Liver (tissue), 9 donors: ENCODE measurements around the gene NFKB1. TPM values are rescaled to one million over a fixed set of nuclear protein-coding genes. Genes with fewer than 3 reads are reported as not detected.

Source experiments
- DNase-seq: peaks from one replicate; pipeline ENCODE4 v3.0.0-alpha.2; 2017; ENCODE audit warnings: low spot score
- H3K27ac ChIP-seq, 2 donors: one replicate each; pipeline ENCODE4 v1.7.0; 2013; ENCODE audit warnings: inconsistent platforms in 2 of 2, low read length in 2 of 2, control low read depth in 1 of 2, low read depth in 1 of 2, mild to moderate bottlenecking in 1 of 2
- H3K27me3 ChIP-seq, 4 donors: one replicate each; pipeline versions ENCODE4 v1.6.1 to v1.7.0; 2013; ENCODE audit warnings: low read length in 3 of 4, inconsistent platforms in 1 of 4, mild to moderate bottlenecking in 1 of 4, moderate library complexity in 1 of 4; ENCODE audit not compliant: control insufficient read depth in 4 of 4, insufficient read depth in 4 of 4
- H3K36me3 ChIP-seq, 4 donors: one replicate each; pipeline versions ENCODE4 v1.6.1 to v1.7.0; 2013; ENCODE audit warnings: low read length in 3 of 4, mild to moderate bottlenecking in 3 of 4, low read depth in 1 of 4, moderate library complexity in 1 of 4; ENCODE audit not compliant: control insufficient read depth in 4 of 4, insufficient read depth in 3 of 4
- H3K4me1 ChIP-seq, 4 donors: one replicate each; pipeline versions ENCODE4 v1.6.1 to v1.7.0; 2013; ENCODE audit warnings: low read length in 3 of 4, mild to moderate bottlenecking in 3 of 4, moderate library complexity in 1 of 4; ENCODE audit not compliant: control insufficient read depth in 4 of 4, insufficient read depth in 4 of 4
- H3K4me3 ChIP-seq, 3 donors: one replicate each; pipeline versions ENCODE4 v1.6.1 to v1.7.0; 2013; ENCODE audit warnings: low read length in 3 of 3, control low read depth in 1 of 3, low read depth in 1 of 3, mild to moderate bottlenecking in 1 of 3
- H3K9ac ChIP-seq, 2 donors: one replicate each; pipeline ENCODE4 v1.7.0; 2013; ENCODE audit warnings: low read length in 2 of 2, mild to moderate bottlenecking in 2 of 2, moderate library complexity in 2 of 2, control low read depth in 1 of 2, low read depth in 1 of 2
- H3K9me3 ChIP-seq, 4 donors: one replicate each; pipeline versions ENCODE4 v1.6.1 to v1.7.0; 2013; ENCODE audit warnings: low read length in 3 of 4; ENCODE audit not compliant: control insufficient read depth in 4 of 4
- ATF3 ChIP-seq: IDR thresholded peaks from 2 replicates; pipeline ENCODE4 v1.6.1; 2016; ENCODE audit warnings: antibody characterized with exemption
- CTCF ChIP-seq: fragments of 150-350 bp; IDR thresholded peaks from 2 replicates; pipeline ENCODE4 v1.5.1; 2017; ENCODE audit warnings: improper control_type of control experiment, low read depth, low read length; ENCODE audit not compliant: missing input control
- EGR1 ChIP-seq, 2 donors: IDR thresholded peaks; 2 replicates each; pipeline ENCODE4 v1.6.1; 2016 to 2018; ENCODE audit warnings: antibody characterized with exemption in 2 of 2, low read depth in 2 of 2
- FOXA1 ChIP-seq: IDR thresholded peaks from 2 replicates; pipeline ENCODE4 v1.6.1; 2016; ENCODE audit warnings: antibody characterized with exemption
- FOXA2 ChIP-seq: IDR thresholded peaks from 2 replicates; pipeline ENCODE4 v1.6.1; 2016; ENCODE audit warnings: antibody characterized with exemption
- GABPA ChIP-seq, 2 donors: IDR thresholded peaks in 1 of 2; conservative IDR thresholded peaks in 1 of 2; 2 replicates each; pipeline ENCODE4 v1.6.1; 2016; ENCODE audit warnings: antibody characterized with exemption in 2 of 2, mild to moderate bottlenecking in 1 of 2, moderate library complexity in 1 of 2
- HNF4A ChIP-seq, 2 donors: conservative IDR thresholded peaks; 2 replicates each; pipeline ENCODE4 v1.6.1; 2016; ENCODE audit warnings: antibody characterized with exemption in 2 of 2, mild to moderate bottlenecking in 2 of 2
- HNF4G ChIP-seq: IDR thresholded peaks from 2 replicates; pipeline ENCODE4 v1.6.1; 2016; ENCODE audit warnings: antibody characterized with exemption
- JUND ChIP-seq, 2 donors: IDR thresholded peaks; 2 replicates each; pipeline ENCODE4 v1.6.1; 2016; ENCODE audit warnings: antibody characterized with exemption in 2 of 2
- MAX ChIP-seq: IDR thresholded peaks from 2 replicates; pipeline ENCODE4 v1.6.1; 2016; ENCODE audit warnings: antibody characterized with exemption
- NR2F2 ChIP-seq: IDR thresholded peaks from 2 replicates; pipeline ENCODE4 v1.6.1; 2016; ENCODE audit warnings: antibody characterized with exemption
- RAD21 ChIP-seq, 2 donors: IDR thresholded peaks; 2 replicates each; pipeline ENCODE4 v1.6.1; 2016; ENCODE audit warnings: antibody characterized with exemption in 2 of 2, mild to moderate bottlenecking in 2 of 2
- RXRA ChIP-seq, 2 donors: IDR thresholded peaks; 2 replicates each; pipeline ENCODE4 v1.6.1; 2017 to 2018; ENCODE audit warnings: antibody characterized with exemption in 2 of 2, mild to moderate bottlenecking in 1 of 2
- SP1 ChIP-seq: IDR thresholded peaks from 2 replicates; pipeline ENCODE4 v1.6.1; 2018; ENCODE audit warnings: antibody characterized with exemption, mild to moderate bottlenecking
- TAF1 ChIP-seq: conservative IDR thresholded peaks from 2 replicates; pipeline ENCODE4 v1.6.1; 2016; ENCODE audit warnings: antibody characterized with exemption, mild to moderate bottlenecking
- YY1 ChIP-seq: IDR thresholded peaks from 2 replicates; pipeline ENCODE4 v1.6.1; 2016; ENCODE audit warnings: antibody characterized with exemption, mild to moderate bottlenecking
- WGBS: extraction: QIAGEN DNeasy Blood & Tissue Kit; methylation state at CpG from one replicate; pipeline ENCODE4 v1.1.7; 2013; 5-methylcytosine and 5-hydroxymethylcytosine counted together
- polyA plus RNA-seq, 2 donors: library from polyadenylated mRNA; stranded (reverse) in 1 of 2; unstranded in 1 of 2; fragments of 200-250 nt in 1 of 2; fragments of >200 nt in 1 of 2; fragmentation: Nextera tagmentation in 1 of 2; extraction: Ambion mirVana in 1 of 2; gene quantifications; one replicate each; pipeline versions ENCODE4 v1.2.1 to v1.2.3, GENCODE V29; 2013 to 2015
- total RNA-seq, 2 donors: library from RNA; depleted of rRNA; stranded (reverse); fragments of >200 nt; gene quantifications; one replicate each; pipeline ENCODE4 v1.2.3, GENCODE V29; 2014
- TF ChIP-seq, protein P1 (sequence below): IDR thresholded peaks from 2 replicates; pipeline ENCODE4 v1.6.1; 2016; ENCODE audit warnings: antibody characterized with exemption, mild to moderate bottlenecking
- TF ChIP-seq, protein P2 (sequence below): IDR thresholded peaks from 2 replicates; pipeline ENCODE4 v1.6.1; 2016; ENCODE audit warnings: antibody characterized with exemption
- donor health status: healthy.
- donor health status: healthy.
- donor health status: healthy.
- donor health status: healthy.
- donor health status: healthy.

Gene NFKB1
- total and polyA plus RNA-seq, 4 donors: 5.1 to 23.0 (median 13.4) TPM

DNA sequence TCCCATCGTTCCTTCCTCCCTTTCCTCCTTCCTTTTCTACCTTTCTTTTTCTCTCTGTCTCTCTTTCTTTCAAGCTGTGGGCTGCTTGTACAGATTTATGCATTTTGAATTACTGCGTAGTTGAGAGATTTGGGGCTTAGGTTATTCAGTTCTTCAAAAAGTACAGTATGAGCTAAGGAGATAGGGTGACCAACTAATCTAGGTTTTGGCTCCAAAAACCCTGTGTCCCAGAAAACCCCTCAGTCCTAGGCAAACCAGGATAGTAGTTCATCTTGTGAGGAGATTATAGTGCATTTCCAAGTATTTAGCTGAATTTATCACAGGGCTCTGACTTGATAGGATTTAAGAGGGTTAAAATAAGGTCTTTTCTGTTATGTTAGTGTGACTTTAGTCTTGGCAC, 64.5 kb downstream of the NFKB1 start:
- Histone ChIP-seq H3K9ac (no peak overlapping the region), H3K27me3 (no peaks in the 10 kb centered on the region), H3K4me1 (peaks cover 0 to 6% (median 1%) of the 10 kb centered on the region in 4 donors), H3K27ac (no peak overlapping the region), H3K4me3 (no peak overlapping the region), H3K36me3 (peaks cover 0 to 6% (median 2%) of the 10 kb centered on the region in 4 donors), H3K9me3 (peaks cover 0 to 1% (median 0%) of the 10 kb centered on the region in 4 donors)
- 77% methylated on average over 2 of the region's 2 CpGs for WGBS
- DNase-seq: no peak
- TF ChIP-seq CTCF: no peak
- TF ChIP-seq HNF4G: no peak
- no peak for TF ChIP-seq EGR1 (IDR thresholded peaks at IDR 0.05; ENCODE audit: low read depth in 2 of 2)
- no peak for TF ChIP-seq YY1
- TF ChIP-seq RAD21 (IDR thresholded peaks at IDR 0.05): no peak
- TF ChIP-seq ATF3: no peak

DNA sequence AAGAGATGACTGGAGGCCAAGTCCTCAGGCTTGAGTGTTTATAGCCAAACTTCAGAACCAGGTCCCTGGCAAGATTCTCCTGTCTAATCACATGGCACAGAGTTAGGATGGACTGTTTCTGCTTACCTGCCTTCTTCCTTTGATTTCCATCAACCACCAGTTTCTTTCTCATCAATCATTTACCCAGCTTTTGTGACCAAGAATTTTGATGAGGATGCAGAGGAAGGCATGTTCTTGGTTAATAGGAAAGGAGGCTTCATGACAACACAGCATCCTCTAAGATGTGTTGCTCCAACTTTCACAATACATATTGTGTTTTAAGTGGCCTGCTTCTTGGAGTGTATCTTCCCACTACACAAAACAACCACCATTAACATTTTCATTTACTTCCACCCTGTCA, 65.3 kb downstream of the NFKB1 start:
- no peak for TF ChIP-seq HNF4G
- TF ChIP-seq RAD21 (IDR thresholded peaks at IDR 0.05): no peak
- TF ChIP-seq ATF3: no peak
- TF ChIP-seq YY1: no peak
- no peak for TF ChIP-seq RXRA (IDR thresholded peaks at IDR 0.05)
- no peak for TF ChIP-seq SP1
- no peak for TF ChIP-seq HNF4A (conservative IDR thresholded peaks at IDR 0.05)
- TF ChIP-seq GABPA (IDR thresholded peaks at IDR 0.05 in 1 of 2, conservative IDR thresholded peaks at IDR 0.05 in 1 of 2): no peak
- no peak for TF ChIP-seq JUND (IDR thresholded peaks at IDR 0.05)
- TF ChIP-seq FOXA2: no peak
- no peak for TF ChIP-seq TAF1
- TF ChIP-seq, protein P1, sequence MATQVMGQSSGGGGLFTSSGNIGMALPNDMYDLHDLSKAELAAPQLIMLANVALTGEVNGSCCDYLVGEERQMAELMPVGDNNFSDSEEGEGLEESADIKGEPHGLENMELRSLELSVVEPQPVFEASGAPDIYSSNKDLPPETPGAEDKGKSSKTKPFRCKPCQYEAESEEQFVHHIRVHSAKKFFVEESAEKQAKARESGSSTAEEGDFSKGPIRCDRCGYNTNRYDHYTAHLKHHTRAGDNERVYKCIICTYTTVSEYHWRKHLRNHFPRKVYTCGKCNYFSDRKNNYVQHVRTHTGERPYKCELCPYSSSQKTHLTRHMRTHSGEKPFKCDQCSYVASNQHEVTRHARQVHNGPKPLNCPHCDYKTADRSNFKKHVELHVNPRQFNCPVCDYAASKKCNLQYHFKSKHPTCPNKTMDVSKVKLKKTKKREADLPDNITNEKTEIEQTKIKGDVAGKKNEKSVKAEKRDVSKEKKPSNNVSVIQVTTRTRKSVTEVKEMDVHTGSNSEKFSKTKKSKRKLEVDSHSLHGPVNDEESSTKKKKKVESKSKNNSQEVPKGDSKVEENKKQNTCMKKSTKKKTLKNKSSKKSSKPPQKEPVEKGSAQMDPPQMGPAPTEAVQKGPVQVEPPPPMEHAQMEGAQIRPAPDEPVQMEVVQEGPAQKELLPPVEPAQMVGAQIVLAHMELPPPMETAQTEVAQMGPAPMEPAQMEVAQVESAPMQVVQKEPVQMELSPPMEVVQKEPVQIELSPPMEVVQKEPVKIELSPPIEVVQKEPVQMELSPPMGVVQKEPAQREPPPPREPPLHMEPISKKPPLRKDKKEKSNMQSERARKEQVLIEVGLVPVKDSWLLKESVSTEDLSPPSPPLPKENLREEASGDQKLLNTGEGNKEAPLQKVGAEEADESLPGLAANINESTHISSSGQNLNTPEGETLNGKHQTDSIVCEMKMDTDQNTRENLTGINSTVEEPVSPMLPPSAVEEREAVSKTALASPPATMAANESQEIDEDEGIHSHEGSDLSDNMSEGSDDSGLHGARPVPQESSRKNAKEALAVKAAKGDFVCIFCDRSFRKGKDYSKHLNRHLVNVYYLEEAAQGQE: no peak
- no peak for TF ChIP-seq NR2F2
- no peak for TF ChIP-seq EGR1 (IDR thresholded peaks at IDR 0.05; ENCODE audit: low read depth in 2 of 2)
- TF ChIP-seq MAX: no peak
- no peak for TF ChIP-seq CTCF
- no peak for TF ChIP-seq FOXA1
- TF ChIP-seq, protein P2, sequence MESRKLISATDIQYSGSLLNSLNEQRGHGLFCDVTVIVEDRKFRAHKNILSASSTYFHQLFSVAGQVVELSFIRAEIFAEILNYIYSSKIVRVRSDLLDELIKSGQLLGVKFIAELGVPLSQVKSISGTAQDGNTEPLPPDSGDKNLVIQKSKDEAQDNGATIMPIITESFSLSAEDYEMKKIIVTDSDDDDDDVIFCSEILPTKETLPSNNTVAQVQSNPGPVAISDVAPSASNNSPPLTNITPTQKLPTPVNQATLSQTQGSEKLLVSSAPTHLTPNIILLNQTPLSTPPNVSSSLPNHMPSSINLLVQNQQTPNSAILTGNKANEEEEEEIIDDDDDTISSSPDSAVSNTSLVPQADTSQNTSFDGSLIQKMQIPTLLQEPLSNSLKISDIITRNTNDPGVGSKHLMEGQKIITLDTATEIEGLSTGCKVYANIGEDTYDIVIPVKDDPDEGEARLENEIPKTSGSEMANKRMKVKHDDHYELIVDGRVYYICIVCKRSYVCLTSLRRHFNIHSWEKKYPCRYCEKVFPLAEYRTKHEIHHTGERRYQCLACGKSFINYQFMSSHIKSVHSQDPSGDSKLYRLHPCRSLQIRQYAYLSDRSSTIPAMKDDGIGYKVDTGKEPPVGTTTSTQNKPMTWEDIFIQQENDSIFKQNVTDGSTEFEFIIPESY: no peak
- Histone ChIP-seq H3K4me3 (no peak overlapping the region), H3K4me1 (no peaks in the 10 kb centered on the region), H3K9ac (no peak overlapping the region), H3K27ac (no peak overlapping the region), H3K36me3 (peaks cover 0 to 6% (median 2%) of the 10 kb centered on the region in 4 donors), H3K27me3 (no peaks in the 10 kb centered on the region), H3K9me3 (peaks cover 0 to 1% (median 0%) of the 10 kb centered on the region in 4 donors)
- DNase-seq: no peak
